DND-41 (cell line): ENCODE data around the gene AHCYL2.

ENCODE experiments used
- ATAC-seq: fragments of 200-7000 bp; cut with Tn5 transposase; 3 replicates; pipeline ENCODE4 v1.9.1; 2021; ENCODE audit warnings: low read depth; ENCODE audit not compliant: insufficient read depth
- DNase-seq: peaks from one replicate; pipeline ENCODE4 v3.0.0-alpha.2; 2020
- H2AFZ ChIP-seq: 2 replicates; pipeline ENCODE4 v1.6.0; 2012; ENCODE audit warnings: low read depth, low read length
- H3K27ac ChIP-seq: 2 replicates; pipeline ENCODE4 v1.5.1; 2012; ENCODE audit warnings: low read length, inconsistent platforms
- H3K27me3 ChIP-seq: fragments of 200-600 bp; sonication (generic); 2 replicates; pipeline ENCODE4 v1.6.0; 2012; ENCODE audit warnings: low read length, mild to moderate bottlenecking, inconsistent platforms; ENCODE audit not compliant: insufficient read depth, poor library complexity
- H3K36me3 ChIP-seq: 2 replicates; pipeline ENCODE4 v1.5.1; 2012; ENCODE audit warnings: low read length, inconsistent platforms; ENCODE audit not compliant: insufficient read depth
- H3K4me1 ChIP-seq: 2 replicates; pipeline ENCODE4 v1.5.1; 2012; ENCODE audit warnings: mild to moderate bottlenecking, low read length; ENCODE audit not compliant: insufficient read depth
- H3K4me2 ChIP-seq: 2 replicates; pipeline ENCODE4 v1.6.0; 2012; ENCODE audit warnings: mild to moderate bottlenecking, moderate library complexity, low read length, inconsistent platforms; ENCODE audit not compliant: insufficient read depth
- H3K4me3 ChIP-seq, 2 experiments: fragments of 200-600 bp in 1 of 2; shearing (Covaris generic) in 1 of 2; 2 replicates each; pipeline ENCODE4 v1.5.1; 2012 to 2016; ENCODE audit warnings: inconsistent platforms in 2 of 2, low read length in 2 of 2, mild to moderate bottlenecking in 2 of 2, low read depth in 1 of 2, moderate library complexity in 1 of 2
- H3K79me2 ChIP-seq: 2 replicates; pipeline ENCODE4 v1.6.0; 2012; ENCODE audit warnings: low read length, inconsistent platforms; ENCODE audit not compliant: insufficient read depth
- H3K9ac ChIP-seq: 2 replicates; pipeline ENCODE4 v1.6.0; 2012; ENCODE audit warnings: low read depth, mild to moderate bottlenecking, inconsistent platforms, low read length, moderate library complexity
- H3K9me3 ChIP-seq: 2 replicates; pipeline ENCODE4 v1.5.1; 2012; ENCODE audit warnings: low read length, moderate library complexity, mild to moderate bottlenecking, inconsistent platforms; ENCODE audit not compliant: insufficient read depth, severe bottlenecking
- H4K20me1 ChIP-seq: 2 replicates; pipeline ENCODE4 v1.6.0; 2012; ENCODE audit warnings: low read length; ENCODE audit not compliant: insufficient read depth
- EZH2 ChIP-seq: IDR thresholded peaks from 3 replicates; pipeline ENCODE4 v1.6.1; 2012; ENCODE audit warnings: borderline replicate concordance, low read depth, mild to moderate bottlenecking, moderate library complexity, low read length, inconsistent platforms; ENCODE audit not compliant: severe bottlenecking
- TF ChIP-seq, protein P1 (sequence below): IDR thresholded peaks from 2 replicates; pipeline ENCODE4 v1.5.1; 2012; ENCODE audit warnings: borderline replicate concordance, low read length, moderate library complexity, mild to moderate bottlenecking; ENCODE audit not compliant: poor library complexity, severe bottlenecking; ENCODE audit errors: extremely low read depth

The AHCYL2 gene

DNA sequence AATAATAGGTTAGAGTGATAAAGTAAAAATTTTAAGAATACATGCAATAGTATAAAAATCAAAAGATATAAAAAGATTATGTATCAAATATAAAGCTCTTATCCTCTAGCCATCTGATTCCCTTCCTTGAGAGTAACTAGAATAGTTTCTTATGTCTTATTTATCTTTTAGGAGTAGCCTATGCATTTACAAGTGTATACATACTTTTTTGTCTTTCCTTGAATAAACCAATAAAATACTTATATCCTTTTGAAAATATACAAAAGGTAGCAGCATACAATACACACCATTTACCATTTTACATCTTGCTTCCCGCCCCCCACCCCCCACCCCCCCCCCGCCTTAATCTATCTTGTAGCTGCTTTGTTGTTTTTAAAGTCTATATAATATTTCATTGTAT is 31.4 kb downstream of the AHCYL2 start:
- DNase-seq (no peak), ATAC-seq (no peak)
- Histone ChIP-seq H3K36me3 (no peaks in the 10 kb centered on the region), H2AFZ (no peak overlapping the region), H4K20me1 (no peaks in the 10 kb centered on the region), H3K4me3 (no peak overlapping the region), H3K9me3 (no peaks in the 10 kb centered on the region), H3K79me2 (no peaks in the 10 kb centered on the region), H3K27me3 (no peaks in the 10 kb centered on the region), H3K4me1 (0 out of 2 replicates have a peak, but pooled peaks cover 5% of the 10 kb centered on the region), H3K9ac (no peak overlapping the region), H3K27ac (no peak overlapping the region), H3K4me2 (no peak overlapping the region)
- no peak for TF ChIP-seq EZH2
- TF ChIP-seq, protein P1, sequence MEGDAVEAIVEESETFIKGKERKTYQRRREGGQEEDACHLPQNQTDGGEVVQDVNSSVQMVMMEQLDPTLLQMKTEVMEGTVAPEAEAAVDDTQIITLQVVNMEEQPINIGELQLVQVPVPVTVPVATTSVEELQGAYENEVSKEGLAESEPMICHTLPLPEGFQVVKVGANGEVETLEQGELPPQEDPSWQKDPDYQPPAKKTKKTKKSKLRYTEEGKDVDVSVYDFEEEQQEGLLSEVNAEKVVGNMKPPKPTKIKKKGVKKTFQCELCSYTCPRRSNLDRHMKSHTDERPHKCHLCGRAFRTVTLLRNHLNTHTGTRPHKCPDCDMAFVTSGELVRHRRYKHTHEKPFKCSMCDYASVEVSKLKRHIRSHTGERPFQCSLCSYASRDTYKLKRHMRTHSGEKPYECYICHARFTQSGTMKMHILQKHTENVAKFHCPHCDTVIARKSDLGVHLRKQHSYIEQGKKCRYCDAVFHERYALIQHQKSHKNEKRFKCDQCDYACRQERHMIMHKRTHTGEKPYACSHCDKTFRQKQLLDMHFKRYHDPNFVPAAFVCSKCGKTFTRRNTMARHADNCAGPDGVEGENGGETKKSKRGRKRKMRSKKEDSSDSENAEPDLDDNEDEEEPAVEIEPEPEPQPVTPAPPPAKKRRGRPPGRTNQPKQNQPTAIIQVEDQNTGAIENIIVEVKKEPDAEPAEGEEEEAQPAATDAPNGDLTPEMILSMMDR = no peak

DNA sequence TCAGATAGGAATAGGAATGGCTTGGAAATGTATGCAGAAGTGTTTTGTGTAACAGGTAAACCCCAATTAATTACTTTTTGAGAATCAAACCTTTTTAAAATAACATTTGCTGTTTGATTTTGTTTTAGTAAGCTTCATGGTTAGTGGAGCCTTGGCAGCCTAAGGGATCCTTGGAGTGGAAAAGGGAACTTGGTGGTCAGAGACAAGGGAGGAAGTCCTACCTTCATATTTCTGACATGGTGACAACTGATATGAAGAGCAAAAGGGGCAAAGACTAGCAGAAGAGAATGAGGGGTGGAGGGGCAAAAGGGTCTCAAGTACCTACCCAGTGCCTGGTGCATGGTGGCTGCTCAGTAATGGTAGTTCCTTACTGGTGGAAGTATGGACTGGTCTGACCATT is 32.3 kb downstream of the AHCYL2 start:
- Histone ChIP-seq H3K79me2 (no peaks in the 10 kb centered on the region), H3K27me3 (no peaks in the 10 kb centered on the region), H3K9ac (no peak overlapping the region), H3K4me3 (no peak overlapping the region), H3K4me2 (no peak overlapping the region), H3K4me1 (peaks cover 8% of the 10 kb centered on the region), H3K27ac (no peak overlapping the region), H2AFZ (no peak overlapping the region), H4K20me1 (no peaks in the 10 kb centered on the region), H3K9me3 (no peaks in the 10 kb centered on the region), H3K36me3 (no peaks in the 10 kb centered on the region)
- DNase-seq = no peak
- no peak for ATAC-seq
- TF ChIP-seq, protein P1 = no peak
- no peak for TF ChIP-seq EZH2

- H3K4me1 ChIP-seq = peaks cover 14% of the 10 kb centered on the region
- TF ChIP-seq, protein P1 = no peak
- no peak for TF ChIP-seq EZH2
- H4K20me1 ChIP-seq = no peaks in the 10 kb centered on the region
- DNase-seq (no peak), ATAC-seq (no peak)
- no peak overlapping the region for H2AFZ ChIP-seq
- H3K9ac ChIP-seq = no peak overlapping the region
- no peak overlapping the region for H3K27ac ChIP-seq
- H3K4me2 ChIP-seq = no peak overlapping the region
- no peaks in the 10 kb centered on the region for H3K79me2 ChIP-seq
- no peak overlapping the region for H3K4me3 ChIP-seq
- H3K9me3 ChIP-seq = no peaks in the 10 kb centered on the region
- H3K27me3 ChIP-seq = no peaks in the 10 kb centered on the region
- H3K36me3 ChIP-seq = no peaks in the 10 kb centered on the region
Observed at GRCh38 chr7:129258649-129259389, 34.0 kb downstream of the AHCYL2 start.
